ENCODE data around the gene CLEC19A. TPM values are rescaled to one million over a fixed set of nuclear protein-coding genes. Genes with fewer than 3 reads are reported as not detected.

CLEC19A gene
- total and polyA plus RNA-seq, 2 experiments from 2014 or later, result not detected

GRCh38 chr16:19323596-19323995 is 38.1 kb downstream of the CLEC19A start (continued):
- TF ChIP-seq NANOG (IDR thresholded peaks at IDR 0.05; ENCODE audit: borderline replicate concordance) (no peak), STAT1 (IDR thresholded peaks at IDR 0.05; ENCODE audit: unreplicated experiment) (no peak)

- no peak overlapping the region for H2AFZ ChIP-seq
- H3K27ac ChIP-seq (ENCODE audit: low read depth), result no peak overlapping the region
- H3K4me1 ChIP-seq (ENCODE audit: insufficient read depth), result peaks cover 11% of the 10 kb centered on the region; the same call in 1 of the 2 replicates
- H3K9me2 ChIP-seq (ENCODE audit: insufficient read depth), result no peaks in the 10 kb centered on the region
- no peak overlapping the region for H3K4me2 ChIP-seq
- H3K79me2 ChIP-seq (replicated peaks; ENCODE audit: insufficient read depth), result no peaks in the 10 kb centered on the region
- peaks cover 2% of the 10 kb centered on the region for H3K27me3 Mint-ChIP-seq (ENCODE audit: insufficient read depth, low read depth, poor library complexity)
- peaks cover 6% of the 10 kb centered on the region; the same call in 2 of the 3 replicates for H3K4me1 Mint-ChIP-seq
- no peaks in the 10 kb centered on the region for H3F3A ChIP-seq (replicated peaks; ENCODE audit: low read depth)
- peaks cover 5% of the 10 kb centered on the region; the same call in 2 of the 3 replicates for H3K36me3 Mint-ChIP-seq (ENCODE audit: low read depth)
- no peaks in the 10 kb centered on the region for H3K36me3 ChIP-seq (ENCODE audit: insufficient read depth)
- H3K4me3 ChIP-seq, result no peak overlapping the region
- ATAC-seq (no peak), DNase-seq (ENCODE audit: low spot score) (no peak)
- H3K27ac Mint-ChIP-seq, result no peak overlapping the region
- H3K4me3 Mint-ChIP-seq, result no peak overlapping the region
- TF ChIP-seq ZNF462 (CRISPR knock-in tag; IDR thresholded peaks at IDR 0.05) (no peak), REST (IDR thresholded peaks at IDR 0.05; ENCODE audit: unreplicated experiment) (no peak), EZH2 (IDR thresholded peaks at IDR 0.05; ENCODE audit: low read depth, unreplicated experiment) (no peak), NANOG (IDR thresholded peaks at IDR 0.05; ENCODE audit: borderline replicate concordance) (no peak), JUNB (IDR thresholded peaks at IDR 0.05; ENCODE audit: unreplicated experiment) (no peak), STAT1 (IDR thresholded peaks at IDR 0.05; ENCODE audit: unreplicated experiment) (no peak), EZH2phosphoT487 (IDR thresholded peaks at IDR 0.05; ENCODE audit: unreplicated experiment) (no peak), ZNF331 (CRISPR knock-in tag; IDR thresholded peaks at IDR 0.05; ENCODE audit: low read depth) (no peak), ETS1 (IDR thresholded peaks at IDR 0.05) (no peak), CTCF (conservative IDR thresholded peaks at IDR 0.05; ENCODE audit: low read depth in 2 of 2) (no peak), CREB1 (CRISPR knock-in tag; IDR thresholded peaks at IDR 0.05; ENCODE audit: low read depth) (no peak), ZNF114 (CRISPR knock-in tag; IDR thresholded peaks at IDR 0.05) (no peak), POLR2AphosphoS5 (IDR thresholded peaks at IDR 0.05; ENCODE audit: low read depth) (no peak)
- H4K20me1 ChIP-seq (replicated peaks; ENCODE audit: insufficient read depth), result no peaks in the 10 kb centered on the region
- peaks cover 19% of the 10 kb centered on the region; the same call in 2 of the 3 replicates for H3K9me3 Mint-ChIP-seq
- H3K27me3 ChIP-seq (ENCODE audit: insufficient read depth), result no peaks in the 10 kb centered on the region
Measured at GRCh38 chr16:19328364-19328763, 42.8 kb downstream of the CLEC19A start.
